Mucosa of gallbladder (tissue), 1 donor: ENCODE results near the gene EGFR. TPM values are rescaled to one million over a fixed set of nuclear protein-coding genes. Genes with fewer than 3 reads are reported as not detected.

Source experiments
- DNase-seq: peaks from one replicate; pipeline ENCODE4 v3.0.0-alpha.2; 2020; ENCODE audit warnings: low spot score
- total RNA-seq: library from RNA; stranded (reverse); gene quantifications from one replicate; pipeline ENCODE4 v1.2.1, GENCODE V29; 2021
- donor health status: DM: no; HTN: no; CAD: no.

EGFR gene
- total RNA-seq, 1 donor from 2014 or later: 87.3 TPM

- no peak for DNase-seq
These were observed 108.3 kb downstream of the EGFR start for GRCh38 chr7:55127135-55127551.

GRCh38 chr7:55127622-55128081 is 108.8 kb downstream of the EGFR start:
- DNase-seq: no peak

- no peak for DNase-seq
These were observed 110.0 kb downstream of the EGFR start for GRCh38 chr7:55128693-55129394.

DNA sequence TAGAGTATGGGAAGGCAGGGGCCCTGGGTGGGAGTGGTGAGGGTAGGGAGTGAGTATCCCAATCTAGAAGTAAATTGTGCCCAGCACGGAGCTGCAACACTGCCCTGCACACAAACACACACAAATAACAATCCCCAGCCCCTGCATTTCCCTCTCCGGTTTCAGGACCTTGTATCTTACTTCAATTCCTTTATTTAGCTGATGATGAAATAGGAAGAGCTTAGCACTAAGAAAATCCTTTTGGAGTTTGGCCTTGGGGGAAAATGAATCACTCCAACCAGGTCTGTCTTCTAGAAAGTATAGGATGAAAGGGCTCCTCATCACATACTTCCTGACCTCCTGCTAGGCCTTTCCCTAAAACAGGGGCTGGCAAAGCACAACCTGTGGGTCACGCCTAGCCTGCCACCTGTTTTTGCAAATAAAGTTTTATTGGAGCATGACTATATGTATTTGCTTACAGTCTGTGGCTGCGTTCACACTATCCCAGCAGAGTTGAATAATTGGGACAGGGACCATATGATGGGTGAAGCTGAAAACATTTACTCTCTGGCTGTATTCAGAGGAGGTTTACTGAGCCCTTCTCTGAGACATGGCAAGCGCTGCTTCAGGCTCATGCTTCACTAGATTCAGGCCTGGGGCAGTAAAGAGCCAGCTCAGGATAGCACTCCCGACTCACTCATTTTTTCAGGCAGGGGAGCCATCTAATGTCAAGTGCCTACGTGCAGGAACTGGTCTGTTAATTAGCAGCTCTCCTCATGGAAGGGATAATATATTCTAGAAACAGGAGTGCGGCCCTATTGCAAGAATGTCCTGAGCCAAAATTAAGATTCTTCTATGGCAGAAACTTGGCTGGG is 111.0 kb downstream of the EGFR start:
- no peak for DNase-seq

DNA sequence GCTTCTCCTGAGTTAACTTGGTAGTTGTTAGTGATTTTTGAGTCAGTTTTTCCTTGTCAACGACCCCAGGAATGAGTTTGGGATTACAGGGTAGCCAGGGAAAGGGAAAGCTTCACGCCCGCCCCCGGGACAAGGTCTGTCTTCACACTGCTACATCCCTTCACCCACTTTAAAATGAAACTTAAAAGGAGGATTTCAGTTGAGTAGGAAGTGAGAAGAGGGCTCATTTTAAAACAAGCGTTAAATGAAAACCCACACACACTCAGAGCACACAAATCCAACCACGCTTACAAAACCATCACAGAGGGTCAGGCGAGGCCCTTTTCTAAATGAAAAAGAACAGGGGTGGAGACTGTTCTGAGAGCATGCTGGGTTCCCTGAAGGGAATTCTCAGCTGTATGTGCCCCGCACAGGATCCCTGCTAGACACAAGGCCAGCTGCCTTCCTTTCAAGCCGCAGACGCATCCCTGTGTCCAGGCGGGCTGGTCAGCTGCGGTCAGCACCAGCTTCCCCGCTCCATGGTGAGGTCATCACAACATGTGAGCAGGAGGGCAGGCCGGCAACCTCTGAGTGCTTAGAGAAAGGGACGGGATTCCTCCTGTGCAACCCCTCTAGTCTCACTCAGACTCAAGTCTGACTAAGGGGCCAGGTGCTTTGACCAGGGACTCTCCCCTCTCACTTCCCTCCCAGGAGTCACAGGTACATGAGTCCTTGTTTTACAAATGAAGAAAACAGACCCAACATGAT is 111.8 kb downstream of the EGFR start:
- peak; percentile 47 for DNase-seq

DNA sequence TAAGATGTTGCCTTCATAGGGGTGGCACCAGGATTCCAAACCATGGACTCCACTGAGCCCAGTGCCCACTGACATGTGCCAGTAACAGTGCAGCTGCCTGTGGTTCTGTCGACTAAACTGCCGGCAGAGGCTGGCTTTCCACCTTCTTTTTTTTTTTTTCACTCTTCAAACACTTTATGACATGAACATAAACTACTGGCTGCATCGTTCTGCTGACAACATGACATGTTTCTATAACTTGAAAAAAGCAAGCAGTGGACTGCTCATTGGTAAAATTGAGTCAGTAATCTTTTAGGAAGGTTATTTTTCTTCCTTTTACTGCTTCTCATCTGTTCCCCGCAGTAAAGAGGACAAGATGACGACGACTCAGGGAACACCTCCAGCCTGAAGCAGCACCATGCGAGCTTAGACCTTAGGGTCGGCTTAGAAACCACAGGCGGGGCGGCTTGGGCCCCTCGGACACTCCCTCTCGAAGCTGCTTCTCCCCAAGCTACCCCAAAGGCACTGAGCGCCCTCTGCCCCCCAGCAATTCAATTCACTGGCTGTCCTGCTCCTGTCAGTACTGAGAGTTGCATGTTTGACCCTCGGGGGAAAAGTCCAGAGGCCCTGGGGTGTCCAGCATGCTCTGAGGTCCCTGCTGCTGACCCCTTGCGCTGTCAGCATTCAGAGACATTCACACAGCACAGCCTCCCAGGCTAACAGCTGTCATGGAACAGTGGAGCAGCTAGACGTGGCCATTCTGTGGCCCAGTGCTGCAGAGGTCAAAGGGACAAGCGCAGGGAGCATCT is 112.5 kb downstream of the EGFR start:
- no peak for DNase-seq

DNA sequence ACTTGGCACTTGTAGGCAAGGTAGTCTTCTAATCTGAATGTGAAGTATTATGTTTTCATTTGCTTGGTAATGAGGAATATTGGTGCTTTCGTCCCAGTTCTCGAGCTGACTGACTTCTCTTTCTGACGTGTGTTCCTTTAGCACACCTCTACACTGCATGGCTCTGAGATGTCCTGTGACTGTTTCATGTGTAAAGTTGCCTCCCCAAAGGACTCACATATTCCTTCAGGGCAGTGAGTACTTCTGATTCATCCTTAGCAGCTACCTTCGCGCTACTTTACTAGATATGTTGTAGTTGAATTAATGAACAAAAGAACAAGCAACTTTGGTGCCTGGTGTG is 113.7 kb downstream of the EGFR start:
- no peak for DNase-seq

DNA sequence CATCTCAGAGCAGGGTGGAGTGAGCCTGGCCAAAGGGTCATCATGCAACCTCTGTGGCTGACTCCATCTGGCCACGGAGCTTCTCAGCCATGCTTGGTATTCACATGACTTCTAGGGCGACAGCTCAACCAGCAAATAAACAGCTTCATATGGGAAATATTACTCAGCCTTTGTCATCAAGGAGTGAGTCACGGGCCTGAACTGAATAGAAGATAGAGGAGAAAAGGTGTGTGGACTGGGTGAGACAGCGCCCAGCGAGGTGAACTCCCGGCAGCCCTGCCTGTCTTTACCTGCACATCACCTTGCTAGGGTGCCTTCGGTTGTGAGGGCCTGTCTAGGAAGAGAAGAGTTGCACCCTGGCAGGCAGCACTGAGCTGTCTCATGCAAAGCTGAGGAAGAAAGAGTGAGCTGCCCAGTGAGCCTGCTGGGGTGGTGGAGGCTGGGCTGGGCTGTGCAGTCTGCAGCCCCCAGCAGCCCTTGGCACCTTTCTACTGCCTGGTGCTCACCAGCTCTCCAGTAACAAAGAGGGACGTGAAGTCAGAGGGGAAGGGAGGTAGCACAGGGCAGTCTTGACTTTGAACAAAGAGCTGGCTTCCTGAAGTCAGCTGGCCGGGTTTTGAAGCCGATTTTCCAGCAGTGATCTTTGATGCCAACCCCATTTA is 114.2 kb downstream of the EGFR start:
- peak; percentile 81 for DNase-seq

GRCh38 chr7:55133630-55134358 is 115.0 kb downstream of the EGFR start:
- DNase-seq: peak; percentile 30

- DNase-seq: no peak
These were observed 115.5 kb downstream of the EGFR start for GRCh38 chr7:55134359-55134725.

GRCh38 chr7:55134786-55135185 is 116.0 kb downstream of the EGFR start:
- no peak for DNase-seq

GRCh38 chr7:55135462-55135861 is 116.6 kb downstream of the EGFR start:
- DNase-seq: no peak

- no peak for DNase-seq
These were observed 119.8 kb downstream of the EGFR start for GRCh38 chr7:55138663-55139062.

- DNase-seq: peak; percentile 45
These were observed 121.6 kb downstream of the EGFR start for GRCh38 chr7:55140221-55140940.

GRCh38 chr7:55140941-55141278 is 122.1 kb downstream of the EGFR start:
- no peak for DNase-seq

GRCh38 chr7:55142919-55143600 is 124.2 kb downstream of the EGFR start:
- DNase-seq: no peak

- DNase-seq: peak; percentile 82
These were observed 125.8 kb downstream of the EGFR start for GRCh38 chr7:55144333-55145317.

DNA sequence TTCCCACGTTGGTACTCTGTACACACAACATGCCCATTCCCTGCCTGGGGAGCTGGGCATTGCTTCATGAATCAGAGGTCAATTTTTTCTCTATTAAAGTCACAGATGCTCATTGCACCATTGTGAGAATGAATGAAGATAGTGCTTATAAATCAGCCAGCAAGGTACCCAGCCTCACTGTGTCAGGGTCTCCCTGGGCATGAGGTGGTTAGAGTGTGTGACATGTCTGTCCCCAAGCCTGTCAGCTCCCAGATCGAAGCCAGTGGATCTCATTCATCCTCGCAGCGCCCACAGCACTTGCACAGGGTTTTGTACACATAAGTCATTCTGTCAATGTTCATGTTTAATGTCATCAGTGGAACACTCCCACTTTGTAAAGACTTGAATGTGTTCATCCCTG is 126.8 kb downstream of the EGFR start:
- no peak for DNase-seq
